ENCODE data around the gene PCGF1.

PCGF1 gene

GRCh38 chr2:74515271-74515980, 7.9 kb upstream of the PCGF1 start:
- DNase-seq (ENCODE audit: low read depth): no peak

GRCh38 chr2:74514368-74515270, 7.1 kb upstream of the PCGF1 start, which contains the start of gene TLX2:
TLX2 (plus strand) TSS chr2:74514450; CDS start chr2:74514807, 357 bp downstream.
- DNase-seq (ENCODE audit: low read depth): no peak

GRCh38 chr2:74513605-74514367, 6.3 kb upstream of the PCGF1 start:
- no peak for DNase-seq (ENCODE audit: low read depth)

GRCh38 chr2:74512744-74513604, 5.5 kb upstream of the PCGF1 start:
- no peak for DNase-seq (ENCODE audit: low read depth)

- no peak for DNase-seq (ENCODE audit: low read depth)
Observed at GRCh38 chr2:74511104-74511989, 3.9 kb upstream of the PCGF1 start.

- no peak for DNase-seq (ENCODE audit: low read depth)
Observed at GRCh38 chr2:74510272-74510671, 2.8 kb upstream of the PCGF1 start.

GRCh38 chr2:74507926-74508520, 528 bp upstream of the PCGF1 start:
- no peak for DNase-seq (ENCODE audit: low read depth)

GRCh38 chr2:74505448-74506246, 1.8 kb downstream of the PCGF1 start:
- DNase-seq (ENCODE audit: low read depth): no peak

GRCh38 chr2:74504591-74504990, 2.9 kb downstream of the PCGF1 start:
- DNase-seq (ENCODE audit: low read depth): no peak

- DNase-seq (ENCODE audit: low read depth): no peak
Observed at GRCh38 chr2:74503506-74504475, 3.7 kb downstream of the PCGF1 start.

GRCh38 chr2:74502720-74503505, 4.6 kb downstream of the PCGF1 start:
- no peak for DNase-seq (ENCODE audit: low read depth)

- no peak for DNase-seq (ENCODE audit: low read depth)
Observed at GRCh38 chr2:74502147-74502719, 5.3 kb downstream of the PCGF1 start.

GRCh38 chr2:74501335-74502071, 6.0 kb downstream of the PCGF1 start:
- no peak for DNase-seq (ENCODE audit: low read depth)

GRCh38 chr2:74500578-74500946, 6.9 kb downstream of the PCGF1 start:
- DNase-seq (ENCODE audit: low read depth): no peak

- no peak for DNase-seq (ENCODE audit: low read depth)
Observed at GRCh38 chr2:74499940-74500577, 7.4 kb downstream of the PCGF1 start.

Measured in activated gamma-delta T cell treated with anti-CD3 and anti-CD28 coated beads, Interleukin-2, amount 50 U/mL, for 16 hours (primary cell).